ENCODE measurements around the gene THSD7A.

DNA sequence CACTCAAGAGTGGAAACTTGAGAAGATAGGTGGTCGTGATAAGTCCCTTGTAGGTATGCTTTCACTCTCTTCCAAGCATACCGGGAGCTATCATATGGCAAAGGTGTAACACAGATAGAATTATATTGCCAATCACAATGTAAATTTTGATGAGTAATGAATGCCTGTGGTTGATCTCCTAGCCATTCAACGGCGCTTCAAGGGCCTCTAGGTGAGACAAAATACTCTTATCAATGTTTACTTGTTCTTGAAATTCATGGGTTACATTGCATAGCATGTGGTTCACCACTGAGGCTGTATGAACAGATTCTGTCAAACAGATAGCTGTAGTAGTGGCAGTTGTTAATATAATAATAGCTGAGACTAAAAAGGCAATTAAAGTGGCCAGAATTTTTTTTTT lies 82.4 kb downstream of the THSD7A start:
- TF ChIP-seq, protein P1, sequence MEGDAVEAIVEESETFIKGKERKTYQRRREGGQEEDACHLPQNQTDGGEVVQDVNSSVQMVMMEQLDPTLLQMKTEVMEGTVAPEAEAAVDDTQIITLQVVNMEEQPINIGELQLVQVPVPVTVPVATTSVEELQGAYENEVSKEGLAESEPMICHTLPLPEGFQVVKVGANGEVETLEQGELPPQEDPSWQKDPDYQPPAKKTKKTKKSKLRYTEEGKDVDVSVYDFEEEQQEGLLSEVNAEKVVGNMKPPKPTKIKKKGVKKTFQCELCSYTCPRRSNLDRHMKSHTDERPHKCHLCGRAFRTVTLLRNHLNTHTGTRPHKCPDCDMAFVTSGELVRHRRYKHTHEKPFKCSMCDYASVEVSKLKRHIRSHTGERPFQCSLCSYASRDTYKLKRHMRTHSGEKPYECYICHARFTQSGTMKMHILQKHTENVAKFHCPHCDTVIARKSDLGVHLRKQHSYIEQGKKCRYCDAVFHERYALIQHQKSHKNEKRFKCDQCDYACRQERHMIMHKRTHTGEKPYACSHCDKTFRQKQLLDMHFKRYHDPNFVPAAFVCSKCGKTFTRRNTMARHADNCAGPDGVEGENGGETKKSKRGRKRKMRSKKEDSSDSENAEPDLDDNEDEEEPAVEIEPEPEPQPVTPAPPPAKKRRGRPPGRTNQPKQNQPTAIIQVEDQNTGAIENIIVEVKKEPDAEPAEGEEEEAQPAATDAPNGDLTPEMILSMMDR (IDR thresholded peaks at IDR 0.05; ENCODE audit: low read depth, low read length) = no peak
- TF ChIP-seq EZH2phosphoT487 (IDR thresholded peaks at IDR 0.05; ENCODE audit: low read depth) = no peak
